T-helper 1 cell (primary cell): ENCODE data around the gene RCSD1.

Experiments
- DNase-seq, 5 donors: peaks; one replicate each; pipeline ENCODE4 v3.0.0-alpha.2; 2012 to 2020

Gene RCSD1

DNA sequence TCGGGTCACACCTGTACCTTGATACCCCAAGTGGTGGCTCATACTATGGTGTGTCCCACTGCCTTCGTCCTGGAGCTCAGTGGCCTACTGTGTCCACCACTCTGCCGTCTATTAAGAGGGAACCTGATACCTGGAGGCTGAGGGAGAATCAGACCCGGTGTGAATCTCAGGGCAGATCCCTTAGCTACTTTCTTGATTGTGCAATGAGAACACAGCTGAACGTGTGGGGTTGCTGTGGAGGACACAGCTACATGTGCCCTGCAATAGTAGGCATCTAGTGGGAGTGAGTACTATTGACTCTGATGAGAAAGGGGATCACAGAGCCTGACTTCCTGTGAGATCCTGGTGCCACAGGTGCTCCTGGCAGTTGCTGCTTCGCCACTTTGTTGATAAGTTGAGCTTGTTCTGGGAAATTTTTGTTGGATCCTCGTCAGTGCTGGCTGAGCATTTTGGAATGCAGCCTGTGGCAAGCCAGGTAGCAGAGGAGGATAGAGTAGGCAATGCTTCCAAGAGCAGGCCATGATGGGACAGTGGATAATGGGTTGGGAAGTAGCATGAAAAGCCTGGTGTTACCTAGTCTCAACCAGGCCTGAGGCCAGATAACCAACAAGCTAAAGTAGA, 63.5 kb downstream of the RCSD1 start:
- DNase-seq = no peak

DNA sequence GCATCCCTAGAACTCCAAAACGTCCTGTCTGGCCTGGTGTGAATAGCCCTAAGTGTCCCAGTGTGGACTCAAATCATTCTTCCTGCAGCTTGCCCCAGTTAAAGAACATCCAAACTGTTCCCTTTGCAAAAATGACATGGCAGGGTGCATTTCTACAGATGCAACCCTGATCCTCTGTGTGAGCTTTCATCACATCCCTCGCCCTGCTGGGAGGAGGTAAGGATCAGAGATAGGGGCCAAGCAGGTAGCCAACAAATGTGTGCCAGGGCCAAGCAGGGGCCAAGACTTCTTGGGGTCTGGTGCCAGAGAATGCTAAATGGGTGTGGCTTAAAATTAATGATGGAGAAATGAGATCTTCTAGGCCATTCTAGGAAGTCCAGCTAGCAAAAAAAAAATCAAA, 64.7 kb downstream of the RCSD1 start:
- no peak for DNase-seq

DNA sequence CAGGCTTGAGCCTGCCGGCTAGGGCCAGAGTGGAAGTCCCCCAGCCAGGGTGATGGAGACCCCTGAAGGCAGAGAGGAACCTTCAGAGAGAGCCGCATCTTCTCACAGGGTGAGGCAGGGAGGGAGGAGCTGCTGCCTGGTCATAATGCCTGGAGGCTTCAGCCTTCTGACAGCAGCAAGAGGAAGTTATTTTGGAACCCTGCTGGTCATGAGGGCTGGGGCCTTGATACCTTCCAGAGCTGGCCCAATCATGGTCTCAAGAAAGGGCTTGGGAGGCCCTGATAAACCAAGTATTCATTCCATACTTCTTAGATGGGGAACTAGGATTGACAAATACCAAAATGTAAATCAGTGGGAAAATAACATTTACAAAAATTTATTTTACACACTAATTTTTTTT, 65.1 kb downstream of the RCSD1 start:
- no peak for DNase-seq

DNA sequence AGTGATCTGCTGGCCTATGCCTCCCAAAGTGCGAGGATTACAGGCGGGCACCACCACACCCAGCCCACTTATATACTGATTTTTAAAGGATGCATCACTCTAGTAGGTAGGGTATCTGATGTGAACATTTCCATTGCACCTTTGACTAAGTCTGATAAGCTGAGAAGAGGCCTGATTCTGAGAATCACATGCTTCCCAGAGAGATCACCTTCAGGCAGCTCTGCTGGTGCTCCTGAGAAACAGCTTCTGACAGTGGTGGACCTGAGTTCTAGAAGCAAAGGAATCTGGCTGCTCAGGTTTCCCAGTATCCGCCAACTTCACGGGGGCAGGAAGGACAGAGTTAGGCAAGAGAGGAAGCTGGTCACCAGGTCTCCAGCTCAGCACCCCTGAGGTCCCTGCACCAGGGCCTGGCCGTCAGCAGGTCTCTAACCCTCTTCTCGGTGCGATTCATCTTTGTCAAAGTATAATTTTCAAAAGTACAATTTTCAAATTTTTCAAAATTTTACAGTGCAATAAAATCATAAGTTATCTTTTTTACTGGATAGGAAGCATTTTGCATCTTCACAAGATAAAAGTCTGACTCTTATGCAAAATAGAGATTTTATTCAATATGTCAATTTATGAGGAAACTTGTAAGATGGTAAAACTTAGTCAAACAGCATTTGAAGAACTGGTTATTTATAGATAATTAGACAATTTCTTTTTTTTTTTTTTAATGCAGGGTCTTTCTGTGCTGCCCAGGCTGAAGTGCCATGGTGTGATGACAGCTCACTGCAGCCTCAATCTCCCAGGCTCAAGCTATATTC, 65.9 kb downstream of the RCSD1 start:
- DNase-seq = no peak

DNA sequence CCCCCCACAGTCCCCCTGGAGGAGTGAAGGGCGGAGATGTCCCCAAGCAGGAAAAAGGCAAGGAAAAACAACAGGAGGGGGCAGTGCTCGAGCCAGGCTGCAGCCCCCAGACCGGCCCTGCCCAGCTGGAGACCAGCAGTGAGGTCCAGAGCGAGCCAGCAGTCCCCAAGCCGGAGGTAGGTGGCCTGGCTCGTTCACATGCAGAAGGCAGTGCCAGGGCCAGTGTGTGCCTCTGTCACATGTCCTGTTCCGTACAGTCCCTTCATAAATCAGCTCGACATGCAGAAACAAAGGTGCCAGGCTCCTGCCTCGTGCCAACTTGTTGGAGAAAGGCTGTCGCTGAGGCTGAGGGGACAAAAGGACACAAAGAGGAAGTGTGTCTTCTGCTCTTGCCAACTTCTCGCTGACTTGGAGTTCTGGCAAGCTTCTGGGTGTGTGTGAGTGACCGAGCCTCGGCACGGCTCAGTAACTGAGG, 67.7 kb downstream of the RCSD1 start:
- no peak for DNase-seq

DNA sequence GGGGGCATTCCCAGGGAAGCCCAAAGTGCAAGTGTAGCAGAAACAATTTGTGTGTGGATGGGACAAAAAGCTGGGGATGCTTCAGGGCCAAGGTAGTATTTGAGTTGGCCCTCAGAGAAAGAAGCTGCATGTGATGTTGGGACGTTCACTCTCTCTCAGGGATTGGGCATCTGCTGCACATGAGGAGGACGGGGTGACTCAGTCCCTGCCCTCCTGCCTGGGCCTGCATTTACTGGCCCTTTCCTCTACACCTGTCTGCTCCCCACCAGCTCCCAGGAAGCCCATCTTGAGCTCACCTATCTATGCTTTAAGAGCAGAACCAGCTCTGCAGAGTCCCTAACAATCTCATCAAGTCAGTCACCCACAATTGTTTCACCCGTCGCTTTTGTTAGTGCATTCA, 68.3 kb downstream of the RCSD1 start:
- DNase-seq = no peak

DNA sequence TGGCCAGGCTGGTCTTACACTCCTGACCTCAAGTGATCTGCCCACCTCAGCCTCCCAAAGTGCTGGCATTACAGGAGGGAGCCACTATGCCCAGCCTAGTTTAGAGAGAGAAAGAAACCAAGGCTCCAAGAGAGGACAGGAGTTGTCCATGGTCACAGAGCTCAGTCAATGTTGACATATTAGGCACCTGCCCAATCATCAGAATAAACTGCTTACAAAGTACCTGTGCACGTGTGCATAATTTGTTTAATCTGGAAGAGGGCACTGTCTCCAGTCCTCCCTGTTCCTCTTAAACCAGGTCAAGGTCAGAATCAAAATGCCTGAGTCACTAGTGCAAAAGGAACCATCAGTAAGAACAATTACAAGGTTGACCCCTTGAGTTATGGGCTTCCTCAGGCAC, 71.5 kb downstream of the RCSD1 start:
- no peak for DNase-seq

DNA sequence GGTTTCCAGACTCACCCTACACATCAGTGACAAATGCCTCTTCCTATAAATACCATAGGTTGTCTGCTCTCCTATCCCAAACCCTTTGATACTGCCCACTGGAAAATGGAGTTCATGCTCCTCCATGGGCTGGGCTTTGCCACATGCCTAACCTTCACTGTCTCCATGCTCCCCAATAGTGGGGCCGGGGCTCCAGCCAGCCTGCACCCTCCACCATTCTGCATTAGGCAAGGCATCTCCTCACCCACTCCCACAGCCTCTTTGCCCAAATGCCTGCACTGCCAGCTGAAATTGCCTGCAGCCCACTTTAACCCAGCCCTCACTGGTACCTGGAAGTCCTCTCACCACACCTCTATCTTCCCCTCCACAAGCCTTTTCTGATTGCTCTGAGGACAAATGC, 73.5 kb downstream of the RCSD1 start:
- no peak for DNase-seq

DNA sequence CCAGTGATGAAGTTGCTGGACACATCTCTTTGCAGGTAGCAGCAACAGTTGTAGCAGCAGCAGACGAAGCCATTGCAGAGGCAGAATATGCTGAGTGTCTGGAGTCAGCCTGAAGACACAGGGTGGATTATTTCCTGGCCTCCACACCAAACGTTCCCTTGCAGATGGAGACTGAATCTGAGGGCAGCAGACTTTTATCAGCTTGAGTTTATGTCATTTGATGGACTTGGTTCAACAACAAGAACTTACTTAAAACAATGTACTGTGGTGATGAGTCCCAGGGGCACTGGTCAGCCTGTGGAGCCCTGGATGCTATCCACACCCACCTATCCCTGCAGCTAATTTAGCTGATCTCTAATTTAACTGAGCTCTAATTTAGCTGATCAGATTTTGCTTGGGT, 74.7 kb downstream of the RCSD1 start:
- no peak for DNase-seq

DNA sequence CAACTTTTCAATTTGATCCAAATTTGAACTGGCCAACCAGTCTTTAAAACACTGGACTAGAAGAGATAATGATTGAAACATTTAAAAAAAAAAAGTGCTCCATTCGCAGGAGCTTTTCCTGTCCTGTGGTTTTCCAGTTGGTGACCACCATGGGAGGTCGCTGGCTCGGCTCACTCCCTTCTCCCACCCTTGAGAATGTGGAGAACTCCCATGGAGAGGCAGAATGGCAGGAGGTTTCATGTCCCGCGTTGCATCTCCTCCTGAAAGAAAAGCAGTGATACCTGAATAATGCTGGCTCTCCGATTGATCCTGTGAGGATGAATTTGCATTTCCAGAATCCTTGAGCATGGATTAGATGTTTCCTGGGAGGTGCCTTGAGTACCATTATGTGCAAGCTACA, 75.2 kb downstream of the RCSD1 start:
- DNase-seq = no peak

DNA sequence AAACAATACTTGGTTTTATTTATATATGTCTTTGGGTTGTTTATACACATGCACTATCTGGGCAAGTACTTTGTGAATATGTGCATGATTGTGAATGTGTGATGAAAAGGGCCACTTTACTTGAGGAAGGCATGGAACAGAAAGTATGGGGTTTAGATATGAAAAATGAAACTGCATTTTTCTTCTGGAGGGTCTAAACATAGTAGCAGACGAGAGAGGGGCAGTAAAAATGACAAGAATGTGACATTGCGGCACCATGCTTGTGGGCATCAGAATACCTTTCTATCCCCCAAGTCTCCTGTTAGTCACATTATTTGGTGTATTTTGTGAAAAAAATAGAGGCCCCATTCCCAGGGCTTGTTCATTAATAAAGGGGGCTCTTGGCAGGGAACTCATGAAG, 76.3 kb downstream of the RCSD1 start:
- DNase-seq = no peak

DNA sequence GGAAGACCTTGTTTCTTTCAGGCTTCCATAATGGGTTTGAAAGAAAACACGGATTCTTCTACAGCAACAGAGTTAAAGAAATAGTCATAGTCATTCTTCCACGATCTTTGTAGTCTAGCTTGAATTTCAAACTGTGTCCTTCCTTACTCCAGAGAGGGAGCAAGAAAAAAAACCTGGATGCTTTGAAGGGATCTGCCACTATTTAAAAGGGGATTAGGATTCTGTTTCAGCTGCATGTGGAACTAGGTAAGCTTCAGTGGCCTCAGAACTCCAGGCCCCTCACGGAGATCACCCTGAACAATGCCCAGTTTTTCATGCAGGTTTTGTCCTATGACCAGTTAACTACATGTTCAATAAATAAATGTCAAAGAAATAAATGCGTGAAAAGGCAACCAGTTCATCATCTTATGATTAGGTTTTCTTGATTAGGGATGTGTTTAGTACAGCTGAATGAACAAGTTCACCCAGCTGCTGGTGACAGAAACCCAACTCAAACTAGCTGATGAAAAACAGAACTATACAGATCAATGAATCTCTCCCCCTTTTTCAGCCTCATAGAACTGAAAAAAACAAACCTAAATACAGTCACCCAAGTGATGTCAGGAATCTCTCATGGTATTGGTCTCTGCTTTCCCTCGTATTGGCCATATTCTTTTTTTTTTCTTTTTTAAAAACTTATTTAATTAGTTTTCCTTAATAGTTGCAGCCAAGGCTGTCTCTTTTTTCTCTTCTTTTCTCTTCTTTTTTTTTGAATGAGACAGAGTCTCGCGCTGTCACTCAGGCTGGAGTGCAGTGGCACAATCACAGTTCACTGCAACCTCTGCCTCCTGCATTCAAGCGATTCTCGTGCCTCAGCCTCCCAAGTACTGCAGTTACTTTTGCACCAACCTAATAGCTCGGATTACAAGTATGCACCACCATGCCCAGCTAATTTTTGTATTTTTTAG, 77.2 kb downstream of the RCSD1 start:
- no peak for DNase-seq

DNA sequence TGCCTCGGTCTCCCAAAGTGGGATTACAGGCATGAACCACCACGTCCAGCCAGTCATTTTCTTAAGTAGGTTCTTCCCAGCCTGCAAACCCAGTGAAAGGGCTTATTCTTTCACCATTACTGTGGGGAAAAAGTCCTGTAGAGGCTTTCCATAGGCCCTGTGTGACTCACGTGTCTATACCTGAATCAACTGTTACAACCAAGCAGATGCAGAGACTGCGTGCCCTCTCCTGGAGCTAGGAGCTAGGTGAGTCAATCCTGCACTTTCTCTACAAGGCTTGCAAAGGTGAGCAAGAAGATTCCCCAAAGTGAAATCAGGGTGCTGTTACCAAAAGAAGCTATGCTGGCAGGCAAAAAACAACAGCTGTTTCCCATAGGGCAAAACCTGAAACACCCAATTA, 77.9 kb downstream of the RCSD1 start:
- no peak for DNase-seq

DNA sequence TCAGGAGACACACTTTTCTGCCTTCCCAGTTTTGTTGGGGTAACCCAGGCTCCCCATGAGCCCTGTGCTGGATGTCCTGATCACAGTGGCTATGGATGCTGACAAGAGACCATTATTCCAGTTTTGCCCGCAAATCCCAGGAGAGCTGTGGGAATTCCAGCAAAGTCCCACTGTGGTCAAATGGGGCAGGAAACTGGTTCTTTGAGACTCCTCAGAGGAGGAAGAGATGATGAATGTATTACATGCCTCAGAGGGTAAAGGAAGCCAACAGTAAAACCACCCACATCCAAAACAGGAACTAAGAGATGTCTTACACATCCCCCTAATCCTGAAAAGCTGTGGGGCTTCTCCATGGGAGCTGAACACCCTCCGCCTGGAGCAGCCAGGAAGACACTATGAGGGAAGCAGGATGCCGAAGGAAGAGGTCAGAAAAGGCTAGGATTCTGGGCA, 78.9 kb downstream of the RCSD1 start:
- no peak for DNase-seq

DNA sequence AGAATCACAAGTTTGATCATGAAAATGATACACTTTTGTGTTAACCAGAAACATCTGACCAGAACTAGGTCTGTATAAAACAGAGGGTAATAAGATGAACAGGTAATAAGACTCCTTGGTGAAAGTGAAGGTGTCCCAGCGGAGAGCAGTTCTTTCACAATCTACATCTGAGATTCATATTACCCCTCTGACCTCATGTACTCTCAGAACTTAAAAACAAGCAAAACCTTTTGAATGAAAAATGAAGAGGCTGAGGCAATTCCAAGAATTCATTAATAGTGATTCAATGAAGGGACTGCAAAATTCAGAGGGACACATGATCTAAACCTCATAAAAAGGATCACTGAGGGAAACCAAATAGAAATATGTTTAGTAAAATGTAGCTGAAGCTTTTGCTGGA, 80.8 kb downstream of the RCSD1 start:
- no peak for DNase-seq

DNA sequence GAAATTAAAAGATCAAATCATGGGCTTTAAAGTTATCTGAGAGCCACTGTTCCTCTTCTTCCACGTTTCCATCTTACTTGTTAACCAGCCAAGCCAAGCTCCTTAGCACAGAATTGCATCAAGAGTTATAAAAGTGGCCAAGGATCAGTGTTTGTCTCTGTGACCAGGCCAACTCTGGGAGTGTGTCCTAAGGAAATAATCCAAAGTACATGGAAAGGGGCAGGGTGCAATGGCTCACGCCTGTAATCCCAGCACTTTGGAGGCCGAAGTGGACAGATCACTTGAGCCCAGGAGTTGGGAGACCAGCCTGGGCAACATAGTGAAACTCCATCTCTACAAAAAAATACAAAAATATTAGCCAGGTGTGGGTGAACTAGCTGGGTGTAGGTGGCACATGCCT, 81.8 kb downstream of the RCSD1 start:
- no peak for DNase-seq

DNA sequence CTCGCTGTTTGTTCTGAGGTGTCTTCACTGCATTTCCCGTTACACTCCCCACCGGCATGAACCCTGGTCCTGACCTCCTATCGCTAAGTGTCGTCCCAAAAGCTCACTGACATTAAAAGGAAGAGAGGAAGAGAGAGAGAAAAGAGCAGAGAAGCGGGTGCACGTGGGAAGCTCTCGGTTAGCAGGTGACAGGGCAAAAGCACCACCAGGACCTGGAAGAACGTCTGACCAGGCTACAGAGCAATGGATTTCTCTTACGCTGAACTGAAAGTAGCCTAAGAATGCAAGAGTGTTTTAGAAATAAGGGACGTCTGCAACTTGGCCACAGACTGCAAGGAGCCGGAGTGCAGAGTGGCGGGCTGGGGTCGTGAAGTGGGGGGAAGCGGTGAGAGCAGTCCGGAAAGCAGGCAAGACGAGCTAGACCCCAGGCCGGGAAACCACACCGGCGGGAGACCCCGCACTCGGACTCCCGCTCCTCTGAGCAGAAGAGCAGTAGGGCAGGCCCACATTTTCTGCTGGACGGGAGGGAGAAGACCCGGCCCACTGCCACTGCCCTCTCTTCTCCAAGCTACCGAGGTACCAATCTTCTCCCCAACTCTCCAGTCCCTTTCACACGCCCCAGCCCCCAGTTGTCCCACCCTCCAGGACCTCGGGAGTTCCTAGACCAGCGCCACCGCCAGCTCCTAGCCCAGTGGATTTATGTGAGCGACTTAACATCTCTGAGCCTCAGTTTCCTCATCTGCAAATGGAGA, 83.5 kb downstream of the RCSD1 start:
- DNase-seq = peak in 1 of 5 donors; percentile 23

DNA sequence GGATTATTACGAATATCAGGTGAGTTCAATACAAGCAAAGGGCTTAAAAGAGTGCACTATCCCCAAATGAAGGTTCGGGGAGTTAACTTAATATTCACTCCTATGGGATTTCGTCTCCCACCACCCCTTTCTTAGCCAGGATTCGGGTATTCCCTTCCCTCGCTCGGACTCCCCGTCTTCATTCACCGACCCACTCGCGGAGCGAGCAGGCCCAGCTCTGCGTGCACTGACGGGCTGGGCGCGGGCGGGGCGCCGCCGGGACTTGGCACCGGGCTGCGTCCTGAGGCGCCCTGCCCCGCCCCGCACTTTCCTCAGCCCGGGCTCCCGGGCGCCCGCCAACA, 84.0 kb downstream of the RCSD1 start:
- DNase-seq = peak in 2 of 5 donors; percentile 61 to 78

DNA sequence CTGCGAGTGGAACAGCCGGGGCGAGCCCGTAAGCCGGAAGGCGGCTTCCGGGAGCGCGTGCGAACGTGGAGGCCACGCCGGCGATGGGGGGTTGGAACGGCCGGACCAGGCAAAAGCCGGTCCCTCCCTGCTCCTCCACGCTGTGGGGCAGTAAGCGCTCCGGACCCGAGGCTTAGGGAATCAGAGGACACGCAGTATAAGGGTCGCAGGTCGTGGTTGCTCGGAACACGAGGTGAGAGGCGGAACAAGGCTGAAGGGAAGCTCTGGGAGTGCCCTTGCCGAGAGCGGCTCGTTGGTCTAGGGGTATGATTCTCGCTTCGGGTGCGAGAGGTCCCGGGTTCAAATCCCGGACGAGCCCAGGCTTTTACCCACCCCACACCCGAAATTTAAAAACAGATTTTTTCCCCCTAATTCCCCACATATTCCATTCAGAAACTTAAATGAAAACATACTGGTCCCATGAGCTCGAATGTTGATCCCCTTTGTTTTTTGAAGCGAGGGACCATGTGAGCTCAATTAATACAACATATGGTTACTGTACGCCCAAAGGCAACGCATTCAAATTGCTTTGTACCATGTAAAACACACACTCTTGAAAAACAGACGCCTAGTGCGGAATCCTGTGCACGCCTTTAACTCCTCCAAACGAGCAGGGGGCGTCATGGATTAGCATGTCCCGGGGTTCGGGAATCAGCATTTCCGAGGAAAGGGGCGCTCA, 84.6 kb downstream of the RCSD1 start:
- DNase-seq = peak; percentile 51 to 85 (median 75)

DNA sequence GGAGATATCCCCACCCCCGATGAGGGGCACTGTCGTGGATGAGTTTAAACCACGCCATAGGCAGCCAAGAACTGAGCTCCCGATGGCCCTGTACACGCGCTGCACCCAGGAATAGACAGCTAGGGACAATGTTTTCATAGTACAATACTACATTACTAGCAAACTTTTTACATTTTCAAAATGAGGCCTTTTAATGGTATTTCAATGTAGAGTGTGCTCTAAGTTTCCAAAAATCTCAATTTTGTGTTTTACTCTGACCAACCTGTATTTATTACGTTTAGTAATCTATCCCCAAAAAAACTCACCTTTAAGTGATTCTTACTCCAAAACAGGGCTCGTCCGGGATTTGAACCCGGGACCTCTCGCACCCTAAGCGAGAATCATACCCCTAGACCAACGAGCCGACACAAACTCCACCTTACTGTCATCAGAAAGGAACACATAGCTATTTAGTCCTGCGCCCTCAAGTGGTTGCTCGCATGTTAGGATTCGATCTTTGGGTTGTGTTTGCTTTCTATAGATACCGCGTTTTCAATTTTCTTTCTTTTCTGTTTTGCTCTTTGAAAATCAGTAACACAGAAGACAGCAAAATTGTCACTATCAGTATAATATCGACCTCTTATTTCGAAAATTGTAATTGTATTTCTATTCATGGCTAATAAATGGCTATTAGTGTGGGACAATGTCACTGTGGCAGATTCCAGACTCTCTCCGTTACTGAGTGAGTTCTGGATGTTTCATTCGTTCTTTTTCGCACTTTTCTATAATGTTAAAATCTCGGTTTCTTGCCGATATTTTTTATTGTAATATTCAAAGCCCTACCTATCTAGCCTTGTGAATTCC, 85.3 kb downstream of the RCSD1 start:
- DNase-seq = peak; percentile 48 to 92 (median 75)

DNA sequence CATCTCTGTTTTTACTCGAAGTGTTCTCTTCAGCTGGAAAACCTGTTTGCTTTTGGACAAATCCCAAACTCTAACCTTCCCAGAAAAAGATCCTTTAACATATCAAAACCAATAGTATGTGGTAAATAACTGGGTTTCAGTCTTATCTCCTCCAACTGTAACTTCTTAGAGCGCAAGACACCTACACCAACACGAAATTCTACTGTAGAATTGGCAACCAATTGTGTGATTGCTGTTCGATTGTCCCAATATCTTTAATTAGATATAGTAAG, 85.9 kb downstream of the RCSD1 start:
- no peak for DNase-seq
